Lung microvascular endothelial cell (primary cell): ENCODE measurements around the gene MRPS6. TPM values are rescaled to one million over a fixed set of nuclear protein-coding genes. Genes with fewer than 3 reads are reported as not detected.

Source experiments
- DNase-seq, 2 donors: peaks; one replicate each; pipeline versions ENCODE4 v3.0.0 to v3.0.0-alpha.2; 2010; ENCODE audit warnings: low read depth in 2 of 2
- total RNA-seq: library from RNA; depleted of rRNA; stranded (reverse); fragments of >200 nt; gene quantifications from 2 replicates; pipeline ENCODE4 v1.2.1, GENCODE V29; 2014

Gene MRPS6
- total RNA-seq, 1 donor from 2014 or later: 16.3 TPM

GRCh38 chr21:34071683-34072082 is 1.7 kb upstream of the MRPS6 start:
- DNase-seq: no peak

- DNase-seq: peak in 1 of 2 donors; percentile 3
These were observed 990 bp upstream of the MRPS6 start for GRCh38 chr21:34072145-34073031.

GRCh38 chr21:34073749-34074282 is 438 bp downstream of the MRPS6 start:
- peak; percentile 34 to 65 for DNase-seq

GRCh38 chr21:34074283-34075090 is 1.1 kb downstream of the MRPS6 start:
- DNase-seq: peak; percentile 10 to 32

GRCh38 chr21:34075091-34075425 is 1.7 kb downstream of the MRPS6 start:
- DNase-seq: no peak

GRCh38 chr21:34075760-34076660 is 2.6 kb downstream of the MRPS6 start:
- DNase-seq: no peak

GRCh38 chr21:34076835-34077234 is 3.5 kb downstream of the MRPS6 start:
- no peak for DNase-seq

- DNase-seq: no peak
These were observed 4.5 kb downstream of the MRPS6 start for GRCh38 chr21:34077888-34078287.

- peak in 1 of 2 donors; percentile 75 for DNase-seq
These were observed 5.5 kb downstream of the MRPS6 start for GRCh38 chr21:34078915-34079314.

GRCh38 chr21:34080710-34081109 is 7.3 kb downstream of the MRPS6 start:
- no peak for DNase-seq

GRCh38 chr21:34082769-34083168 is 9.4 kb downstream of the MRPS6 start:
- DNase-seq: no peak

- DNase-seq: no peak
These were observed 10.0 kb downstream of the MRPS6 start for GRCh38 chr21:34083357-34083756.

- no peak for DNase-seq
These were observed 11.8 kb downstream of the MRPS6 start for GRCh38 chr21:34085129-34085528.

- no peak for DNase-seq
These were observed 13.5 kb downstream of the MRPS6 start for GRCh38 chr21:34086887-34087306.

GRCh38 chr21:34088752-34089151 is 15.4 kb downstream of the MRPS6 start:
- DNase-seq: no peak

GRCh38 chr21:34091032-34091431 is 17.7 kb downstream of the MRPS6 start:
- DNase-seq: no peak

GRCh38 chr21:34091607-34092006 is 18.2 kb downstream of the MRPS6 start:
- DNase-seq: peak in 1 of 2 donors; percentile 23

GRCh38 chr21:34092262-34092921 is 19.0 kb downstream of the MRPS6 start:
- peak; percentile 19 to 91 for DNase-seq

GRCh38 chr21:34093083-34093482 is 19.7 kb downstream of the MRPS6 start:
- DNase-seq: no peak

GRCh38 chr21:34094949-34095348 is 21.6 kb downstream of the MRPS6 start:
- peak in 1 of 2 donors; percentile 6 for DNase-seq

GRCh38 chr21:34097442-34097841 is 24.1 kb downstream of the MRPS6 start:
- DNase-seq: no peak
